H1 (cell line): ENCODE data around the gene SLC39A9. TPM values are rescaled to one million over a fixed set of nuclear protein-coding genes. Genes with fewer than 3 reads are reported as not detected.

ENCODE experiments used
- CTCF ChIA-PET: fragments of 300-600 bp; sonication (Branson Sonifier 250); formaldehyde crosslinking; loops from one replicate; lab custom pipeline; 2021; ENCODE audit not compliant: partially characterized antibody; lab: Charles Lee
- POLR2A ChIA-PET: fragments of 300-600 bp; sonication (Branson Sonifier 250); formaldehyde crosslinking; loops from one replicate; lab custom pipeline; 2021; ENCODE audit warnings: inconsistent platforms; ENCODE audit not compliant: partially characterized antibody; lab: Charles Lee
- DNase-seq, 2 experiments: peaks; one replicate each; pipeline versions ENCODE4 v3.0.0 to v3.0.0-alpha.2; 2010 to 2022; ENCODE audit warnings: low spot score in 2 of 2, low read depth in 1 of 2, mixed read lengths in 1 of 2
- FAIRE-seq: peaks from 2 replicates; lab custom pipeline; 2011; peaks lifted over from hg19 to GRCh38; lab: Jason Lieb, UNC
- H2AFZ ChIP-seq: 2 replicates; pipeline ENCODE4 v1.8.1; 2012; ENCODE audit warnings: low read length, inconsistent platforms
- H2AK5ac ChIP-seq: 2 replicates; pipeline ENCODE4 v1.6.1; 2013; ENCODE audit warnings: low read depth, low read length
- H2BK120ac ChIP-seq: replicated peaks from 2 replicates; pipeline ENCODE3; 2013; ENCODE audit warnings: low read depth, low read length, inconsistent platforms
- H2BK12ac ChIP-seq: 2 replicates; pipeline ENCODE4 v1.6.1; 2013; ENCODE audit warnings: low read depth, low read length
- H2BK15ac ChIP-seq: 2 replicates; pipeline ENCODE4 v1.6.1; 2013; ENCODE audit warnings: low read length
- H2BK20ac ChIP-seq: 2 replicates; pipeline ENCODE4 v1.6.1; 2013; ENCODE audit warnings: low read length
- H2BK5ac ChIP-seq: 2 replicates; pipeline ENCODE4 v1.6.1; 2013; ENCODE audit warnings: low read depth, low read length
- H3K14ac ChIP-seq: 2 replicates; pipeline ENCODE4 v1.6.1; 2013; ENCODE audit warnings: inconsistent platforms; ENCODE audit not compliant: insufficient read length
- H3K18ac ChIP-seq: 2 replicates; pipeline ENCODE4 v1.6.1; 2013; ENCODE audit warnings: low read length; ENCODE audit errors: extremely low read depth
- H3K23ac ChIP-seq: 2 replicates; pipeline ENCODE4 v1.6.1; 2013; ENCODE audit warnings: inconsistent platforms; ENCODE audit not compliant: insufficient read length
- H3K23me2 ChIP-seq: 2 replicates; pipeline ENCODE4 v1.6.1; 2013; ENCODE audit warnings: low read depth, low read length
- H3K27ac ChIP-seq: 2 replicates; pipeline ENCODE4 v1.6.1; 2011; ENCODE audit warnings: low read depth, low read length, inconsistent platforms
- H3K27me3 ChIP-seq, 4 experiments: replicated peaks in 1 of 4; 1 replicate in 1 of 4; 2 replicates in 3 of 4; pipeline versions ENCODE4 v1.6.1 to v1.8.1; 2011 to 2013; ENCODE audit warnings: low read length in 3 of 4, mild to moderate bottlenecking in 3 of 4, inconsistent platforms in 2 of 4, mixed read lengths in 2 of 4, moderate library complexity in 1 of 4; ENCODE audit not compliant: control insufficient read depth in 3 of 4, insufficient read depth in 3 of 4; ENCODE audit errors: extremely low read depth in 1 of 4
- H3K36me3 ChIP-seq, 4 experiments: 2 replicates each; pipeline versions ENCODE4 v1.6.1 to v1.8.1; 2011 to 2013; ENCODE audit warnings: mild to moderate bottlenecking in 4 of 4, low read length in 3 of 4, moderate library complexity in 2 of 4, control low read depth in 1 of 4, inconsistent platforms in 1 of 4; ENCODE audit not compliant: insufficient read depth in 4 of 4, control insufficient read depth in 2 of 4
- H3K4ac ChIP-seq: replicated peaks from 2 replicates; pipeline ENCODE3; 2013; ENCODE audit warnings: low read length, low read depth, mixed read lengths, inconsistent platforms; ENCODE audit not compliant: insufficient read length
- H3K4me1 ChIP-seq, 4 experiments: replicated peaks in 1 of 4; 1 replicate in 1 of 4; 2 replicates in 3 of 4; pipeline versions ENCODE4 v1.6.1 to v1.8.1; 2011 to 2013; ENCODE audit warnings: low read length in 3 of 4, inconsistent platforms in 2 of 4, mixed read lengths in 1 of 4; ENCODE audit not compliant: insufficient read depth in 4 of 4, control insufficient read depth in 3 of 4
- H3K4me2 ChIP-seq, 2 experiments: 2 replicates each; pipeline versions ENCODE4 v1.6.1 to v1.8.1; 2011 to 2013; ENCODE audit warnings: low read depth in 2 of 2, low read length in 2 of 2, control low read depth in 1 of 2, inconsistent platforms in 1 of 2, mild to moderate bottlenecking in 1 of 2; ENCODE audit not compliant: insufficient read depth in 1 of 2
- H3K4me3 ChIP-seq, 4 experiments: fragments of 200-600, 300-600 bp in 1 of 4; sonication (generic), shearing (Covaris generic), sonication (Bioruptor Twin) in 1 of 4; 2 replicates each; pipeline versions ENCODE4 v1.5.1 to v1.8.1; 2011 to 2016; ENCODE audit warnings: low read length in 4 of 4, low read depth in 3 of 4, control low read depth in 2 of 4, inconsistent platforms in 2 of 4, mild to moderate bottlenecking in 2 of 4, mixed read lengths in 1 of 4, moderate library complexity in 1 of 4; ENCODE audit not compliant: insufficient read depth in 2 of 4; ENCODE audit errors: extremely low read depth in 1 of 4
- H3K56ac ChIP-seq: replicated peaks from 2 replicates; pipeline ENCODE3; 2013; ENCODE audit warnings: low read depth, mild to moderate bottlenecking, mixed read lengths, low read length, inconsistent platforms; ENCODE audit not compliant: insufficient read length
- H3K79me1 ChIP-seq: 2 replicates; pipeline ENCODE4 v1.6.1; 2013; ENCODE audit warnings: low read depth, low read length, control low read depth
- H3K79me2 ChIP-seq, 2 experiments: 2 replicates each; pipeline versions ENCODE4 v1.6.1 to v1.8.1; 2012 to 2013; ENCODE audit warnings: low read length in 2 of 2, mild to moderate bottlenecking in 2 of 2, inconsistent platforms in 1 of 2; ENCODE audit not compliant: insufficient read depth in 2 of 2, control insufficient read depth in 1 of 2
- H3K9ac ChIP-seq, 4 experiments: replicated peaks in 1 of 4; 1 replicate in 1 of 4; 2 replicates in 3 of 4; pipeline versions ENCODE4 v1.6.1 to v1.8.1; 2011 to 2013; ENCODE audit warnings: low read depth in 3 of 4, low read length in 3 of 4, control low read depth in 2 of 4, mild to moderate bottlenecking in 2 of 4, moderate library complexity in 2 of 4, inconsistent platforms in 1 of 4; ENCODE audit errors: extremely low read depth in 1 of 4
- H3K9me3 ChIP-seq, 2 experiments: 2 replicates each; pipeline versions ENCODE4 v1.6.1 to v1.8.1; 2012 to 2013; ENCODE audit warnings: mild to moderate bottlenecking in 2 of 2, moderate library complexity in 2 of 2, control low read depth in 1 of 2, inconsistent platforms in 1 of 2, low read depth in 1 of 2, low read length in 1 of 2, mixed read lengths in 1 of 2; ENCODE audit not compliant: insufficient read depth in 2 of 2
- H4K20me1 ChIP-seq, 2 experiments: replicated peaks in 1 of 2; 2 replicates each; pipeline versions ENCODE3 to v1.8.1; 2011 to 2013; ENCODE audit warnings: inconsistent platforms in 2 of 2, low read length in 2 of 2, mild to moderate bottlenecking in 1 of 2; ENCODE audit not compliant: insufficient read depth in 2 of 2, control insufficient read depth in 1 of 2
- H4K5ac ChIP-seq: 2 replicates; pipeline ENCODE4 v1.6.1; 2013; ENCODE audit warnings: low read length, low read depth, mixed read lengths, inconsistent platforms; ENCODE audit not compliant: insufficient read length
- H4K8ac ChIP-seq: 2 replicates; pipeline ENCODE4 v1.8.0; 2013; ENCODE audit warnings: mild to moderate bottlenecking, moderate library complexity, low read length, inconsistent platforms; ENCODE audit not compliant: insufficient read depth; ENCODE audit errors: extremely low read depth
- H4K91ac ChIP-seq: replicated peaks from 2 replicates; pipeline ENCODE3; 2013; ENCODE audit warnings: low read length, mixed read lengths, inconsistent platforms; ENCODE audit not compliant: insufficient read length
- BCL11A ChIP-seq, 2 experiments: IDR thresholded peaks; one replicate each; pipeline ENCODE4 v1.6.1; 2011; ENCODE audit warnings: low read depth in 2 of 2, low read length in 2 of 2, mild to moderate bottlenecking in 2 of 2
- CHD1 ChIP-seq: IDR thresholded peaks from 2 replicates; pipeline ENCODE4 v1.6.1; 2012; ENCODE audit warnings: low read depth, low read length, improper control_type of control experiment
- CHD2 ChIP-seq: IDR thresholded peaks from 2 replicates; pipeline ENCODE4 v1.6.1; 2012; ENCODE audit warnings: low read length, improper control_type of control experiment
- EP300 ChIP-seq, 2 experiments: IDR thresholded peaks; 1 replicate in 1 of 2; 2 replicates in 1 of 2; pipeline ENCODE4 v1.6.1; 2011 to 2012; ENCODE audit warnings: low read depth in 2 of 2, low read length in 2 of 2, mild to moderate bottlenecking in 2 of 2, borderline replicate concordance in 1 of 2, inconsistent platforms in 1 of 2, moderate library complexity in 1 of 2
- GABPA ChIP-seq: IDR thresholded peaks from 2 replicates; pipeline ENCODE4 v1.6.1; 2011; ENCODE audit warnings: mild to moderate bottlenecking, low read length, moderate library complexity, borderline replicate concordance; ENCODE audit not compliant: insufficient read depth
- SAP30 ChIP-seq: fragments of 300-600 bp; sonication (generic); IDR thresholded peaks from 2 replicates; pipeline ENCODE4 v1.7.1; 2012; ENCODE audit warnings: low read length, moderate library complexity, mild to moderate bottlenecking, inconsistent platforms; ENCODE audit not compliant: insufficient read depth, insufficient replicate concordance
- SIN3A ChIP-seq, 2 experiments: IDR thresholded peaks in 1 of 2; conservative IDR thresholded peaks in 1 of 2; 2 replicates each; pipeline ENCODE4 v1.6.1; 2011 to 2012; ENCODE audit warnings: low read length in 2 of 2, improper control_type of control experiment in 1 of 2, low read depth in 1 of 2, mild to moderate bottlenecking in 1 of 2
- SP2 ChIP-seq: IDR thresholded peaks from 2 replicates; pipeline ENCODE4 v1.6.1; 2012; ENCODE audit warnings: mild to moderate bottlenecking, low read length, inconsistent platforms
- SRF ChIP-seq: IDR thresholded peaks from 2 replicates; pipeline ENCODE4 v1.6.1; 2011; ENCODE audit warnings: mild to moderate bottlenecking, low read depth, low read length, moderate library complexity
- ZNF274 ChIP-seq: IDR thresholded peaks from 2 replicates; pipeline ENCODE4 v1.7.0; 2012; ENCODE audit warnings: low read length, borderline replicate concordance; ENCODE audit errors: extremely low read depth
- WGBS, 2 experiments: shearing (Covaris generic) in 1 of 2; methylation state at CpG; one replicate each; pipeline versions ENCODE4 v1.1.6 to v1.1.7; 2013 to 2015; ENCODE audit warnings: low lambda C conversion rate in 2 of 2, mixed read lengths in 2 of 2, inconsistent platforms in 1 of 2, low coverage in 1 of 2, missing lambda C conversion rate in 1 of 2; ENCODE audit not compliant: insufficient replicate concordance in 2 of 2, insufficient coverage in 1 of 2, insufficient read length in 1 of 2; ENCODE audit errors: extremely low coverage in 1 of 2, missing lambda C conversion rate in 1 of 2; 5-methylcytosine and 5-hydroxymethylcytosine counted together
- polyA plus RNA-seq, 7 experiments: library from polyadenylated mRNA; depleted of rRNA in 3 of 7; stranded (reverse) in 5 of 7; unstranded in 2 of 7; fragments of >200 nt in 5 of 7; fragments of 200-250 nt in 2 of 7; gene quantifications; 1 replicate in 5 of 7; 2 replicates in 1 of 7; 4 replicates in 1 of 7; pipeline versions ENCODE4 v1.2.1 to v1.2.3, GENCODE V29; 2011 to 2013; ENCODE audit warnings: missing spikeins in 2 of 7, mixed read lengths in 2 of 7
- total RNA-seq: library from RNA; stranded (reverse); fragmentation: NEBNext Ultra II Directional; extraction: Animal tissue kit (Norgen Biotek cat#: 25700); gene quantifications from 2 replicates; pipeline ENCODE4 v1.2.1, GENCODE V29; 2021
- TF ChIP-seq, protein P1 (sequence below), 3 experiments: IDR thresholded peaks; 1 replicate in 2 of 3; 2 replicates in 1 of 3; pipeline versions ENCODE4 v1.5.1 to v1.6.1; 2011; ENCODE audit warnings: low read length in 3 of 3, mild to moderate bottlenecking in 3 of 3, inconsistent platforms in 2 of 3, low read depth in 1 of 3, moderate library complexity in 1 of 3; ENCODE audit not compliant: insufficient read depth in 1 of 3; ENCODE audit errors: control extremely low read depth in 1 of 3

The SLC39A9 gene
- total and polyA plus RNA-seq, 2 of the 8 experiments (the other 6 are each of a cell fraction or from before 2014, with no cell fraction given) = 31.0 to 44.2 TPM

DNA sequence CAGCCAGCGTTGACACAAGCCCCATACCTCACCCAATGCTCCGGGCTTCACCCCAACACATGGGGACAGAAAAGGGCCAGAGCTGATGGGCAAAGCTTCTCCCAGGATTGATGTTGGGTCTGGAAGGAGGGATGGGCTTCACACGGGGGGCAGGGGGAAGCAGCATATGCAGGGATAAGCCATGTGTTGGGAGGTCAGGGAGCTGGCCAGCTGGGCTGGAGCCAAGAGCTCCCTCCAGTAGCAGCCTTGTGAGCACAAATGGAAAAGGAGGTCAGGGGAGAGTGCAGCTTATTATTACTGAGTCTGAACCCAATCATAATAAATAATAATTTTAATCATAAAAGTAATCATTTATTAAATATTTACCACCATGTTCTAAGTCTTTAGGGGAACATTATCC lies 95.3 kb downstream of the SLC39A9 start:
- H3K18ac ChIP-seq = no peak overlapping the region
- WGBS, 2 experiments = 80% methylated on average over 3 of the region's 3 CpGs; no CpG with 5 or more reads in 1 of the 2 experiments
- H3K23me2 ChIP-seq = no peaks in the 10 kb centered on the region
- FAIRE-seq (no peak), DNase-seq (no peak)
- no peak overlapping the region for H2BK20ac ChIP-seq
- no peaks in the 10 kb centered on the region for H3K36me3 ChIP-seq
- H2BK15ac ChIP-seq = no peak overlapping the region
- no peak overlapping the region for H2AK5ac ChIP-seq
- H3K4me3 ChIP-seq = no peak overlapping the region
- CTCF ChIA-PET = interaction anchor here (1.1 to 5.0 kb wide), 7 partner anchors 9 to 96 kb away, joined by 3 to 41 read pairs (median 6); partner anchors contain the start of genes ERH and SLC39A9
- H4K5ac ChIP-seq = no peak overlapping the region
- no peak overlapping the region for H3K56ac ChIP-seq
- POLR2A ChIA-PET = interaction anchor here (0.7 to 1.8 kb wide), 3 partner anchors 9 to 103 kb away, joined by 3 read pairs; partner anchors contain the start of genes ERH, PLEKHD1 and SLC39A9
- H3K27ac ChIP-seq = no peak overlapping the region
- no peak overlapping the region for H2BK12ac ChIP-seq
- H2BK120ac ChIP-seq = no peak overlapping the region
- H2AFZ ChIP-seq = no peak overlapping the region
- no peaks in the 10 kb centered on the region for H3K79me2 ChIP-seq
- no peak overlapping the region for H2BK5ac ChIP-seq
- no peaks in the 10 kb centered on the region for H3K79me1 ChIP-seq
- no peak overlapping the region for H3K23ac ChIP-seq
- H3K4ac ChIP-seq = no peak overlapping the region
- H4K91ac ChIP-seq = no peak overlapping the region
- no peaks in the 10 kb centered on the region for H3K9me3 ChIP-seq
- no peaks in the 10 kb centered on the region for H3K4me1 ChIP-seq
- no peak overlapping the region for H4K8ac ChIP-seq
- H3K4me2 ChIP-seq = no peak overlapping the region
- no peak overlapping the region for H3K14ac ChIP-seq
- no peak overlapping the region for H3K9ac ChIP-seq
- H3K27me3 ChIP-seq = no peaks in the 10 kb centered on the region
- H4K20me1 ChIP-seq = no peaks in the 10 kb centered on the region
- no peak for TF ChIP-seq SRF
- no peak for TF ChIP-seq SAP30
- TF ChIP-seq SP2 = no peak
- no peak for TF ChIP-seq ZNF274
- TF ChIP-seq EP300 (IDR thresholded peaks at IDR 0.05; ENCODE audit: borderline replicate concordance in 1 of 2, low read depth in 2 of 2, low read length in 2 of 2) = no peak
- TF ChIP-seq, protein P1, sequence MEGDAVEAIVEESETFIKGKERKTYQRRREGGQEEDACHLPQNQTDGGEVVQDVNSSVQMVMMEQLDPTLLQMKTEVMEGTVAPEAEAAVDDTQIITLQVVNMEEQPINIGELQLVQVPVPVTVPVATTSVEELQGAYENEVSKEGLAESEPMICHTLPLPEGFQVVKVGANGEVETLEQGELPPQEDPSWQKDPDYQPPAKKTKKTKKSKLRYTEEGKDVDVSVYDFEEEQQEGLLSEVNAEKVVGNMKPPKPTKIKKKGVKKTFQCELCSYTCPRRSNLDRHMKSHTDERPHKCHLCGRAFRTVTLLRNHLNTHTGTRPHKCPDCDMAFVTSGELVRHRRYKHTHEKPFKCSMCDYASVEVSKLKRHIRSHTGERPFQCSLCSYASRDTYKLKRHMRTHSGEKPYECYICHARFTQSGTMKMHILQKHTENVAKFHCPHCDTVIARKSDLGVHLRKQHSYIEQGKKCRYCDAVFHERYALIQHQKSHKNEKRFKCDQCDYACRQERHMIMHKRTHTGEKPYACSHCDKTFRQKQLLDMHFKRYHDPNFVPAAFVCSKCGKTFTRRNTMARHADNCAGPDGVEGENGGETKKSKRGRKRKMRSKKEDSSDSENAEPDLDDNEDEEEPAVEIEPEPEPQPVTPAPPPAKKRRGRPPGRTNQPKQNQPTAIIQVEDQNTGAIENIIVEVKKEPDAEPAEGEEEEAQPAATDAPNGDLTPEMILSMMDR (IDR thresholded peaks at IDR 0.05; ENCODE audit: control extremely low read depth in 1 of 3, insufficient read depth in 1 of 3, low read depth in 1 of 3, low read length in 3 of 3) = no peak
- no peak for TF ChIP-seq SIN3A (conservative IDR thresholded peaks at IDR 0.05 in 1 of 2, IDR thresholded peaks at IDR 0.05 in 1 of 2; ENCODE audit: low read depth in 1 of 2, low read length in 2 of 2)
- no peak for TF ChIP-seq CHD2
- TF ChIP-seq CHD1 = no peak
- TF ChIP-seq GABPA = no peak
- TF ChIP-seq BCL11A (IDR thresholded peaks at IDR 0.05; ENCODE audit: low read depth in 2 of 2, low read length in 2 of 2) = no peak
